Measurements from ENCODE around the gene KNDC1. TPM values are rescaled to one million over a fixed set of nuclear protein-coding genes. Genes with fewer than 3 reads are reported as not detected.

KNDC1 gene
- total and polyA plus RNA-seq, 10 of the 15 experiments (the other 5 are each of a cell fraction or from before 2014, with no cell fraction given), result 0.03 to 0.11 (median 0.05) TPM; not detected in 7

GRCh38 chr10:133141958-133142340, 18.1 kb upstream of the KNDC1 start (continued):
- TF ChIP-seq E4F1 (IDR thresholded peaks at IDR 0.05; ENCODE audit: borderline replicate concordance, partially characterized antibody) (no peak), SRF (IDR thresholded peaks at IDR 0.05; ENCODE audit: low read depth in 2 of 2, low read length in 2 of 2) (no peak), FOXM1 (IDR thresholded peaks at IDR 0.05; ENCODE audit: low read depth, low read length) (no peak), SMC3 (IDR thresholded peaks at IDR 0.05; ENCODE audit: borderline replicate concordance, low read length) (no peak), ASH2L (IDR thresholded peaks at IDR 0.05; ENCODE audit: borderline replicate concordance, low read depth) (no peak), HDAC2 (IDR thresholded peaks at IDR 0.05) (no peak)

GRCh38 chr10:133142523-133143199, 17.4 kb upstream of the KNDC1 start:
- no peak overlapping the region for H3K4me3 ChIP-seq
- WGBS (ENCODE audit: insufficient coverage, insufficient replicate concordance, low lambda C conversion rate, missing lambda C conversion rate), result 44% methylated on average over 24 of the region's 24 CpGs
- H3K27ac ChIP-seq (ENCODE audit: control insufficient read depth, insufficient read depth), result no peak overlapping the region
- H3K9ac ChIP-seq (ENCODE audit: control insufficient read depth, insufficient read depth, low read length), result no peak overlapping the region
- ChIA-PET POLR2A (no interaction called here), SMC1A (ENCODE audit: uncharacterized antibody, unreplicated experiment) (interaction anchor here (1.1 kb wide), 1 partner anchor 165 kb away, joined by 3 read pairs; no protein-coding TSS in a partner anchor), CTCF (interaction anchor here (0.7 to 1.7 kb wide), 2 partner anchors 9 to 238 kb away, joined by 3 to 4 read pairs; no protein-coding TSS in a partner anchor), RAD21 (ENCODE audit: unreplicated experiment) (no interaction called here)
- H2AFZ ChIP-seq (ENCODE audit: control insufficient read depth, low read depth, low read length), result no peak overlapping the region
- intact Hi-C loops (cut with micrococcal nuclease; ENCODE audit: unreplicated experiment), result no loop called here
- BruUV-seq (replicated peaks), result no TSS peak
- H3K4me1 ChIP-seq (ENCODE audit: control insufficient read depth, insufficient read depth, low read length), result no peaks in the 10 kb centered on the region
- in situ Hi-C loops (cut with MboI), result loop anchor here (5.0 kb wide), 1 partner anchor 165 kb away; the partner anchor contains the start of genes TUBGCP2 and ZNF511
- ATAC-seq (no peak), DNase-seq (ENCODE audit: low read depth, low spot score) (no peak), FAIRE-seq (no peak)
- H3K27me3 ChIP-seq (replicated peaks in 1 of 2; ENCODE audit: control insufficient read depth in 2 of 2, insufficient read depth in 2 of 2, low read length in 1 of 2), result no peaks in the 10 kb centered on the region
- no peak for TF ChIP-seq ZNF24 (IDR thresholded peaks at IDR 0.05)
- TF ChIP-seq RAD51 (IDR thresholded peaks at IDR 0.05), result no peak
- TF ChIP-seq CREM (IDR thresholded peaks at IDR 0.05; ENCODE audit: low read depth), result no peak
- no peak for TF ChIP-seq NFIC (IDR thresholded peaks at IDR 0.05; ENCODE audit: low read depth, low read length)
- no peak for TF ChIP-seq GATAD2B (conservative IDR thresholded peaks at IDR 0.05; ENCODE audit: low read depth)
- TF ChIP-seq SMARCA5 (IDR thresholded peaks at IDR 0.05), result no peak
- TF ChIP-seq RCOR1 (conservative IDR thresholded peaks at IDR 0.05; ENCODE audit: low read depth, low read length), result no peak
- no peak for TF ChIP-seq EP300 (IDR thresholded peaks at IDR 0.05; ENCODE audit: borderline replicate concordance in 1 of 2, control insufficient read depth in 1 of 2, low read depth in 2 of 2, low read length in 2 of 2)
- TF ChIP-seq RELA (IDR thresholded peaks at IDR 0.05; ENCODE audit: borderline replicate concordance, partially characterized antibody), result no peak
- TF ChIP-seq EED (IDR thresholded peaks at IDR 0.05; ENCODE audit: low read depth), result no peak
- no peaks in the 10 kb centered on the region for H4K20me1 ChIP-seq (ENCODE audit: control insufficient read depth, insufficient read depth)
- H3K36me3 ChIP-seq (ENCODE audit: control insufficient read depth in 2 of 2, insufficient read depth in 2 of 2, low read length in 1 of 2), result no peaks in the 10 kb centered on the region
- H3K4me2 ChIP-seq (ENCODE audit: control insufficient read depth, insufficient read depth), result no peak overlapping the region
- no peaks in the 10 kb centered on the region for H3K9me3 ChIP-seq (replicated peaks; ENCODE audit: control insufficient read depth, insufficient read depth, low read length)
- no peaks in the 10 kb centered on the region for H3K79me2 ChIP-seq (ENCODE audit: control insufficient read depth, insufficient read depth, low read length)
